HG03159 (cell line): ENCODE data around the gene MYMX.
"Not testable (repeated sequence)": the region's sequence is repeated elsewhere in the genome, so short reads cannot be mapped to it uniquely, and the experiment has no call there.

Source experiments
- ATAC-seq: cut with Tn5 transposase; IDR thresholded peaks from one replicate; pipeline ENCODE4 v1.9.1; 2021; ENCODE audit warnings: mild to moderate bottlenecking, moderate library complexity; ENCODE audit not compliant: unreplicated experiment

The MYMX gene

GRCh38 chr6:44185953-44186634 is 30.6 kb upstream of the MYMX start:
- no peak for ATAC-seq

DNA sequence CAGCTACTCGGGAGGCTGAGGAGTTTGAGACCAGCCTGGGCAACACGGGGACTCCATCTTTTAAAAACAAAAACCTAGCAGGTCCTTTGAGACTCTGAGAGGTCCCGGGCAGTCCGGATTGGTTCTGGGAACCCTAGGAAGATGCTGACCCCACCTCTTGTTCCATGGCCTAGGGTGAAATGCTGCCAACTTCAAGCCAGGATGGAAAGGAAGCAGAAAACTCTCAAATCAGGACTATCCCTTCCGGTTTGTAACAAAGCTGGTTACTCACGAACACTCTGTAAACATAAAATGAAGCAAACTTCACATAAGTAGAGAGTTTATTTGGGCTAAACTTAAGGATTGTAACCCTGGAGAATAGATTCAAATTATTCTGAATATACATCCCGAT is 30.1 kb upstream of the MYMX start:
- no peak for ATAC-seq

- no peak for ATAC-seq
Measured at GRCh38 chr6:44188819-44189218, 27.9 kb upstream of the MYMX start.

DNA sequence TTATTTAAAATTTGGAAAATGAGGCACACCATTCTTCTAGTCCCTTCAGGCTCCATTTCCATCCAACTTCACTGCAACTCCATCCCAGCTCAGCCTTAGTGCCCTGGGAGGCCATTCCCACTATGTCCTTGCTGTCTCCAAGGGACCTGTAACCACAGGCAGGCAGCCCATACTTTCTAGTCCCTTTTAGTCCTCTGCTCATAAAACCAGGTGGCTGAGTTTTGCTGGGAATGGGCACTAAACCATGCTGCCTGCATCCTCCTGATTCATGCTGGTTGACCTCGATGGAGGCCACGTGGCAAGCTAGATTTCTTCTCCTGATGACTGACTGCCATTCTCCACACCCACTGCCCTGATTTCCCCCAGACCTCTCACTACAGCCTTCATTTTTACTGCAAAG is 27.5 kb upstream of the MYMX start:
- ATAC-seq = no peak

DNA sequence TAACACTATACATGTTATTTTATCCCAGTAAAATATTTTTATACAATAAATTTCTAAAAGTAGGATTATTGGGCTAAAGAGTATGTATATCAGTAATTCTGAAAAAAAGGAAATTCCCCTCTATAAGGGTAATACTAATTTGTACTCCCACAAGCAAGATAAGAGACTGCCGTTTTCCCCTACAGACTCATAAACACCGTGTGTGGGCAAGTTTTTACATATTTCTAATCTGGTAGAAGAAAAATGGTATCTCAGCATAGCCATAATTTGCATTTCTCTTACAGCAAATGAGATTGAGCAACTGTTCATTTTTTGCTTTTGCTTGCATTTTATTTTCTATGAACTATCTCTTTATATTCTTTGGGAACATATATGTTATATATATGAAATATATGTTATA is 26.0 kb upstream of the MYMX start:
- peak; percentile 54 for ATAC-seq

- no peak for ATAC-seq
Measured at GRCh38 chr6:44192428-44193041, 24.2 kb upstream of the MYMX start.

DNA sequence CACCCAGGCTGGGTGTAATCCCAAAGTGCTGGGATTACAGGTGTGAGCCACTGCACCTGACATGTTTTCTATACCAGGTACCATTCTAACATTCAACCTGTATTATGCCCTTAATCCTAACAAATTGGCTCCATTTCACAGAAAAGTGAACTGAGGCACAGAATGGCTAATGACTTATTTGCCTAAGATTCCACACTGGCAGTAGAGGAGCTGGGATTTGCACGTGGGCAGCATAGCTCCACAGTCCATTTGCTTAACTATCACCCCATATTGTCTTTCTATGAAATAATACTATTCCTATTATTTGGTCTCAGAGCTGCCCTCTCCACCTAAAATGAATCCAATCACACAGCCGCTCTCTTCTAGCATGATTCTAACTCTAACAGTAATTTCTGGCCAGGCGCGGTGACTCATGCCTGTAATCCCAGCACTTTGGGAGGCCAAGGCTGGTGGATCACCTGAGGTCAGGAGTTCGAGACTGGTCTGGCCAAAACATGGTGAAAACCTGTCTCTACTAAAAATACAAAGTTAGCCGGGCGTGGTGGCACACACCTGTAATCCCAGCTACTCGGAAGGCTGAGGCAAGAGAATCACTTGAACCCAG is 23.3 kb upstream of the MYMX start:
- ATAC-seq = no peak

- no peak for ATAC-seq
Measured at GRCh38 chr6:44194326-44194725, 22.4 kb upstream of the MYMX start.

GRCh38 chr6:44196351-44196750 is 20.4 kb upstream of the MYMX start:
- not testable (repeated sequence) for ATAC-seq

- ATAC-seq = no peak
Measured at GRCh38 chr6:44198684-44199083, 18.0 kb upstream of the MYMX start.

- ATAC-seq = no peak
Measured at GRCh38 chr6:44199883-44200282, 16.8 kb upstream of the MYMX start.

GRCh38 chr6:44201200-44201599 is 15.5 kb upstream of the MYMX start:
- no peak for ATAC-seq

DNA sequence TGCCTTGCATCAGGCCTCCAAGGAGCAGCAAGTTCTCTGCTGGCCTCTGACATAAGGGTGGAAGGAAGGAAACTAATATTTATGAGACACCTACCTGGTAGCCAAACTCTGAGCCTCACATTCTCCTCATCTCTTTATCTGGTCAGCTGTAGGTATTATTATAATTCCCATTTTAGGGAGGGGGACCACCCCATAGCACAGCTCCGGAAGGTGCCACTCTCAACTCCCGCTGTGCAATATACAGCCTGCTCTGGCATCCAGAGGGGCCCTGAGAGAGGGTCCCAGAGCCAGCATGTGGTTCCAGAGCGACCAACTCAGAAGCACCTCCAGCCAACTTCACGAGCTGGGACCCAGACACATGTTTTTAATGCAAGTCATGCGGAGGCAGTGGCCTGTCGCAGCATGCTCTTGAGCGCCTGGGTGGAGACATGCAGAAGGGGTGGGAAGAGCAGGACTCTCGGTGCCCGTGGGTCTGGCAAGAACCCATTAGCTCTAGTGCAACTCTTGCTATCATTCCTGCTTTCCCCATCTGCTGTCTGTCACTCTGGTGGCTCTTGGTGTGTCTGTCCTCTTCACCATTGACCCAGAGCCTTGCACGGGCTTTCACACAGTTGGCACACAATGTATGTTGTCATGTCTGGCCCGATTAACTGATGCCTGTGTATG is 15.0 kb upstream of the MYMX start:
- no peak for ATAC-seq

GRCh38 chr6:44202332-44202971 is 14.3 kb upstream of the MYMX start:
- ATAC-seq = no peak

- no peak for ATAC-seq
Measured at GRCh38 chr6:44202972-44203750, 13.6 kb upstream of the MYMX start.

DNA sequence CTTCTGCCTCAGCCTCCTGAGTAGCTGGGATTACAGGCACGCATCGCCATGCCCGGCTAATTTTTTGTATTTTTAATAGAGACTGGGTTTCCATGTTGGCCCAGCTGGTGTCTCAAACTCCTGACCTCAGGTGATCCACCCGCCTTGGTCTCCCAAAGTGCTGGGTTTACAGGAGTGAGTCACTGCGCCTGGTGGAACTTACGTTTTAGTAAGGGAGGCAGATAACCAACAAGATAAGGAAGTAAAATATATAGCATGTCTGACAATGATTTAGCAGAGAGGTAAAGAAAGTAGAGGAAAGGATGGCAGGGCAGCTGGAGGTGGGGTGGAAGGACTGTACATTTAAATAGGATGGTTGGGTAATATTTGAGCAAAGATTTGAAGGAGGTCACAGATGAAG is 12.8 kb upstream of the MYMX start:
- ATAC-seq = no peak

GRCh38 chr6:44207966-44208365 is 8.8 kb upstream of the MYMX start:
- no peak for ATAC-seq

- no peak for ATAC-seq
Measured at GRCh38 chr6:44211284-44211683, 5.4 kb upstream of the MYMX start.

DNA sequence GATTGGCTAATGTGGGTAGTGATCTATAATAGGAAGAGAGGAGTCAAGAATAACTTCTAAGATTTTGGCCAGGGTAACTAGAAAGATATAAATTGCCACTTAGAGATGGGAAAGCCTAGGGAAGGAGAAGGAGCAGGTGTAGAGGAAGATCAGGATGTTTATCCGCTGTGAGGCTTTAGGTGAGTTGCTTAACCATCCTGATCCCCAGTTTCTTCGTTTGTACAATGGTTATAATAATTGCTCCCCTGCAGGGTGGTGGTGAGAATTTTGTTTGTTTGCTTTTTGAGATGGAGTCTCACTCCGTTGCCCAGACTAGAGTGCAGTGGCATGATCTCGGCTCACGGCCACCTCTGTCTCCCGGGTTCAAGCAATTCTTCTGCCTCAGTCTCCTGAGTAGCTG is 2.4 kb upstream of the MYMX start:
- ATAC-seq = no peak

DNA sequence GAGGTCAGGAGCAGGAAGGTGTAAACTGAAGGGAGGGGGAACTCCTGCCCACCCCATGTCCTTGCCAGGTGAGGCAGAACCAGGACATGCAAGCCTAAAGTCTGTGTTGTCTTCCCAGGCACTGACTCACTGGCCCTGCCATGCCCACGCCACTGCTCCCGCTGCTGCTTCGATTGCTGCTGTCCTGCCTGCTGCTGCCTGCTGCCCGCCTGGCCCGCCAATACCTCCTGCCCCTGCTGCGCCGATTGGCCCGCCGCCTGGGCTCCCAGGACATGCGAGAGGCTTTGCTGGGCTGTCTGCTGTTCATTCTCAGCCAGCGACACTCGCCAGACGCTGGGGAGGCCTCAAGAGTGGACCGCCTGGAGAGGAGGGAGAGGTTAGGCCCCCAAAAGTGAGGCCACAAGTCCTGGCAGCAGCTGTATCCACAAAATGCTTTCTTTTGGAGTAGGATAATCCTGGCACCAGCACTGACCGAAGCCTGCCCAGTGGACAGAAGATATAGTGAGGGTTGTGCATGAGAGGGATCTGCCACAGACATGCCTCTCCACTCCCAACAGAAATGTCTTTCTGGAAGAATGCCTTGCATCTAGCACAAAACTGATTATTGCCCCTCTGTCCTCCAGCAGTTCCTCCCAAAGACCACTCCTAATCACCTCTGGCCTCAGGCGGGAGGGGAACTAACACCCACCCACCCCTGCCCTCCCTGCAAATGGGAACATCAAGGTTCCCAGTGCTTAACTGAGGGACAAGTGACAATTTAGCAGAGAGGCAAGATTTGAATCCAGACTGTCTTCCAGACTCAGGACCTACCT is 812 bp downstream of the MYMX start:
- no peak for ATAC-seq
